Cardiac fibroblast (primary cell): ENCODE results near the gene ATP4B.

Source experiments
- DNase-seq, 2 donors: peaks; one replicate each; pipeline versions ENCODE4 v3.0.0 to v3.0.0-alpha.2; 2010; ENCODE audit warnings: low read depth in 2 of 2
- H3K4me3 ChIP-seq, 2 donors: replicated peaks in 1 of 2; 1 replicate in 1 of 2; 2 replicates in 1 of 2; pipeline ENCODE4 v1.5.1; 2011; ENCODE audit warnings: low read depth in 2 of 2, low read length in 2 of 2, mild to moderate bottlenecking in 2 of 2, moderate library complexity in 1 of 2
- TF ChIP-seq, protein P1 (sequence below): IDR thresholded peaks from one replicate; pipeline ENCODE4 v1.5.1; 2011; ENCODE audit warnings: low read depth, mild to moderate bottlenecking, low read length, inconsistent platforms

Gene ATP4B

GRCh38 chr13:113607889-113608635 is 49.9 kb downstream of the ATP4B start:
- TF ChIP-seq, protein P1, sequence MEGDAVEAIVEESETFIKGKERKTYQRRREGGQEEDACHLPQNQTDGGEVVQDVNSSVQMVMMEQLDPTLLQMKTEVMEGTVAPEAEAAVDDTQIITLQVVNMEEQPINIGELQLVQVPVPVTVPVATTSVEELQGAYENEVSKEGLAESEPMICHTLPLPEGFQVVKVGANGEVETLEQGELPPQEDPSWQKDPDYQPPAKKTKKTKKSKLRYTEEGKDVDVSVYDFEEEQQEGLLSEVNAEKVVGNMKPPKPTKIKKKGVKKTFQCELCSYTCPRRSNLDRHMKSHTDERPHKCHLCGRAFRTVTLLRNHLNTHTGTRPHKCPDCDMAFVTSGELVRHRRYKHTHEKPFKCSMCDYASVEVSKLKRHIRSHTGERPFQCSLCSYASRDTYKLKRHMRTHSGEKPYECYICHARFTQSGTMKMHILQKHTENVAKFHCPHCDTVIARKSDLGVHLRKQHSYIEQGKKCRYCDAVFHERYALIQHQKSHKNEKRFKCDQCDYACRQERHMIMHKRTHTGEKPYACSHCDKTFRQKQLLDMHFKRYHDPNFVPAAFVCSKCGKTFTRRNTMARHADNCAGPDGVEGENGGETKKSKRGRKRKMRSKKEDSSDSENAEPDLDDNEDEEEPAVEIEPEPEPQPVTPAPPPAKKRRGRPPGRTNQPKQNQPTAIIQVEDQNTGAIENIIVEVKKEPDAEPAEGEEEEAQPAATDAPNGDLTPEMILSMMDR: no peak
- no peak overlapping the region for H3K4me3 ChIP-seq
- DNase-seq: no peak

DNA sequence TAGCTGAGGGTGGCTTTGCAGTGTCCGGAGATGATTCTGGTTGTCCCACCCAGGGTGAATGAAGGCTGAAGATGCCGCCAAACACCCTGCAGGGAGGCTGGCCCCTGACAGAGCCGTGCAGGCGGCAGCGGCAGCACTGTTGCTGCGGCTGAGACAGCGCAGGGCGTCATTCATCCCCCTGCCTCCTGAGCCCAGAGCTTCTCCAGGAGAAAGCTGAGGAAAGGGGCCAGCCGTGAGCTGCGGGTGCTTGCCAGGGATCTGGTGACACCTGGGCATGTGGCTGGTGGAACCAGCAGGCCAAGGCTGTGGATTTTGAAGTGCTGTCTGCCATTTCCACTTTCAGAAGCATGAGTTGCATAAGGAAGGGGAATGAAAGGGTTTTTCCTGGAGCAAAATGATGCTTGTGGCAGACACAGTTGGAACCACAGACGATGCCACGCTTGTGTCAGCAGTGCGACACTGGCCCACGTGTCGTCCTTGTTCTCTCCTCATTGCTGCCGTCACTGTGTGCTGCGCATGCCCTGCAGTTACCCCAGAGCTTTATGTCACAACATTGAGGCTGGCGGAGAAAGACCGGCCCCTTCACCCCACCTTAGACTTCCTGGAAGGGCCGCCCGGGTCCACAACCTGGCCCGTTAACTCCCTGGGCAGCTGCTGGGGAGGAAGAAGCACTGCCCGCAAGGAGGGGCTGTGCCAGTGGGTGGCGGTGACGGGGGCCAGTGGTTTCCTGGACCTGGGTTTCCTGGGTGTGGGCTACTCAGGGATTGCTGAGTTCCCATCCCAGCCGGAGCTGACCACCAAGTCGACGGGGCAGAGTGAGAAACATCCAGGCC is 50.7 kb downstream of the ATP4B start:
- TF ChIP-seq, protein P1: no peak
- no peak for DNase-seq

DNA sequence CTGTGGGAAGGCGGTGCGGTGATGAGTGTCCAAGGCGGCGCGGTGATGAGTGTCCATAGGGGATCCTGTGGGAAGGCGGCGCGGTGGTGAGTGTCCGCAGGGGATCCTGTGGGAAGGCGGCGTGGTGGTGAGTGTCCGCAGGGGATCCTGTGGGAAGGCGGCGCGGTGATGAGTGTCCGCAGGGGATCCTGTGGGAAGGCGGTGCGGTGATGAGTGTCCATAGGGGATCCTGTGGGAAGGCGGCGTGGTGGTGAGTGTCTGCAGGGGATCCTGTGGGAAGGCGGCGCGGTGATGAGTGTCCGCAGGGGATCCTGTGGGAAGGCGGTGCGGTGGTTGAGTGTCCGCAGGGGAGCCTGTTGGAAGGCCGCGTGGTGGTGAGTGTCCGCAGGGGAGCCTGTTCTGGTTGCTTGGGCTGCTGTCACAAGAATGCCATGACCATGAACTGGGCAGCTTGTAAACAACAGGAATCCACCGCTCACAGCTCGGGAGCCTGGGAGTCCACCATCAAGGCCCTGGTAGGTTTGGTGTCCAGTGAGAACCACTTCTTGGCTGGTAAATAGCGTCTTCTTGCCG is 52.0 kb downstream of the ATP4B start:
- DNase-seq: no peak
- TF ChIP-seq, protein P1: no peak
- no peak overlapping the region for H3K4me3 ChIP-seq

More for the DNA sequence above, 50.7 kb downstream of the ATP4B start:
- H3K4me3 ChIP-seq: no peak overlapping the region

DNA sequence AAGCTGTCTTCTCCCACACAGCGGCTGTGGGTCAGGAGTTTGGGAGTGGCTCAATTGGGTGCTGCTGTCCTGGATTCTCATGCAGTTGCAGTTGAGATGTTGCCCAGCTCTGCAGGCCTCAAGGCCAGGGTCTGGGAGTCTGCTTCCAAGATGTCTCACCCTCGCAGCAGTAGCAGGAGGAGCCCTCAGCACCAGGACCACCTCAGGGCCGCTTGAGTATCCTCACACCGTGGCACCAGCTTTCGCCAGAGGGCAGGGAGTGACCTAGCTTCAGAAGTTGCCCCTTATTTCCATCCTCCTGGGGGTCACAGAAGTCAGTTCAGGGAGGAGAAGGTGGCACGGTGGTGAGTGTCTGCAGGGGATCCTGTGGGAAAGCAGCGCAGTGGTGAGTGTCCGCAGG is 52.5 kb downstream of the ATP4B start:
- TF ChIP-seq, protein P1: no peak
- no peak overlapping the region for H3K4me3 ChIP-seq
- DNase-seq: no peak

- no peak for DNase-seq
- H3K4me3 ChIP-seq: no peak overlapping the region
- TF ChIP-seq, protein P1: no peak
These were observed 53.8 kb downstream of the ATP4B start for GRCh38 chr13:113604186-113604585.

GRCh38 chr13:113603116-113603710 is 54.8 kb downstream of the ATP4B start:
- TF ChIP-seq, protein P1: no peak
- no peak overlapping the region for H3K4me3 ChIP-seq
- DNase-seq: no peak
